Measurements from ENCODE around the gene GPR62.
"Not testable (repeated sequence)": the region's sequence is repeated elsewhere in the genome, so short reads cannot be mapped to it uniquely, and the experiment has no call there.

GPR62 gene

GRCh38 chr3:51971350-51971749, 16.2 kb downstream of the GPR62 start:
- no peak for DNase-seq

- DNase-seq, result peak; percentile 50
These were observed 19.2 kb downstream of the GPR62 start for GRCh38 chr3:51974277-51974962.

GRCh38 chr3:51974963-51975851, 20.0 kb downstream of the GPR62 start, which contains the start of gene ABHD14A:
ABHD14A (plus strand) TSS chr3:51975064; CDS start chr3:51975136, 72 bp downstream.
- DNase-seq, result peak; percentile 80

GRCh38 chr3:51975852-51976549, 20.8 kb downstream of the GPR62 start:
- peak; percentile 84 for DNase-seq

GRCh38 chr3:51977446-51978142, 22.4 kb downstream of the GPR62 start:
- no peak for DNase-seq

GRCh38 chr3:51978143-51978502, 22.9 kb downstream of the GPR62 start:
- no peak for DNase-seq

- no peak for DNase-seq
These were observed 25.1 kb downstream of the GPR62 start for GRCh38 chr3:51980253-51980652.

GRCh38 chr3:51982352-51982837, 27.2 kb downstream of the GPR62 start:
- peak; percentile 76 for DNase-seq

GRCh38 chr3:51982838-51983577, 27.8 kb downstream of the GPR62 start, which contains the start of gene ACY1:
ACY1 (plus strand) TSS chr3:51983535; CDS start chr3:51984065, 530 bp downstream.
- DNase-seq, result peak; percentile 94

- DNase-seq, result no peak
These were observed 28.5 kb downstream of the GPR62 start for GRCh38 chr3:51983578-51984268.

- DNase-seq, result no peak
These were observed 29.1 kb downstream of the GPR62 start for GRCh38 chr3:51984269-51984647.

GRCh38 chr3:51985063-51985462, 29.9 kb downstream of the GPR62 start:
- DNase-seq, result no peak

GRCh38 chr3:51986010-51986947, 31.1 kb downstream of the GPR62 start:
- no peak for DNase-seq

- DNase-seq, result peak; percentile 46
These were observed 32.4 kb downstream of the GPR62 start for GRCh38 chr3:51987568-51987967.

GRCh38 chr3:51988286-51989146, 33.3 kb downstream of the GPR62 start:
- DNase-seq, result no peak

GRCh38 chr3:51990501-51990971, 35.4 kb downstream of the GPR62 start:
- DNase-seq, result not testable (repeated sequence)

- peak; percentile 35 for DNase-seq
These were observed 37.0 kb downstream of the GPR62 start for GRCh38 chr3:51992017-51992682.

GRCh38 chr3:51993657-51994056, 38.5 kb downstream of the GPR62 start:
- DNase-seq, result not testable (repeated sequence)

Measured in hematopoietic multipotent progenitor cell treated with erythropoietin and hydrocortisone succinate and interleukin-3 and kit ligand, for 4 days (in vitro differentiated cells).